H1 (cell line): ENCODE results near the gene FLNA. TPM values are rescaled to one million over a fixed set of nuclear protein-coding genes. Genes with fewer than 3 reads are reported as not detected.

Experiments used
- CHD2 ChIP-seq: IDR thresholded peaks from 2 replicates; pipeline ENCODE4 v1.6.1; 2012; ENCODE audit warnings: low read length, improper control_type of control experiment
- EP300 ChIP-seq, 2 experiments: IDR thresholded peaks; 1 replicate in 1 of 2; 2 replicates in 1 of 2; pipeline ENCODE4 v1.6.1; 2011 to 2012; ENCODE audit warnings: low read depth in 2 of 2, low read length in 2 of 2, mild to moderate bottlenecking in 2 of 2, borderline replicate concordance in 1 of 2, inconsistent platforms in 1 of 2, moderate library complexity in 1 of 2
- GABPA ChIP-seq: IDR thresholded peaks from 2 replicates; pipeline ENCODE4 v1.6.1; 2011; ENCODE audit warnings: mild to moderate bottlenecking, low read length, moderate library complexity, borderline replicate concordance; ENCODE audit not compliant: insufficient read depth
- JUND ChIP-seq: IDR thresholded peaks from 2 replicates; pipeline ENCODE4 v1.6.1; 2011; ENCODE audit warnings: mild to moderate bottlenecking, improper control_type of control experiment, low read length
- KDM4A ChIP-seq: IDR thresholded peaks from one replicate; pipeline ENCODE4 v1.7.1; 2012; ENCODE audit warnings: low read depth, mild to moderate bottlenecking, moderate library complexity, low read length, inconsistent platforms; ENCODE audit not compliant: severe bottlenecking
- NANOG ChIP-seq: IDR thresholded peaks from 2 replicates; pipeline ENCODE4 v1.6.1; 2011; ENCODE audit warnings: low read length, low read depth, mild to moderate bottlenecking, inconsistent platforms; ENCODE audit not compliant: insufficient read depth, poor library complexity, severe bottlenecking
- POLR2A ChIP-seq, 2 experiments: IDR thresholded peaks; 1 replicate in 1 of 2; 2 replicates in 1 of 2; pipeline ENCODE4 v1.6.1; 2011; ENCODE audit warnings: low read depth in 2 of 2, low read length in 2 of 2, mild to moderate bottlenecking in 2 of 2; ENCODE audit errors: control extremely low read depth in 1 of 2
- RAD21 ChIP-seq, 2 experiments: IDR thresholded peaks in 1 of 2; conservative IDR thresholded peaks in 1 of 2; 2 replicates each; pipeline ENCODE4 v1.6.1; 2011; ENCODE audit warnings: low read depth in 2 of 2, low read length in 2 of 2, improper control_type of control experiment in 1 of 2, inconsistent platforms in 1 of 2, mild to moderate bottlenecking in 1 of 2, moderate library complexity in 1 of 2
- RBBP5 ChIP-seq: IDR thresholded peaks from 2 replicates; pipeline ENCODE4 v1.7.1; 2012; ENCODE audit warnings: low read depth, mild to moderate bottlenecking, inconsistent platforms, low read length, moderate library complexity, borderline replicate concordance
- RNF2 ChIP-seq: fragments of 200-900, 300-1000 bp; sonication (generic); IDR thresholded peaks from 2 replicates; pipeline ENCODE4 v1.7.1; 2016; ENCODE audit warnings: borderline replicate concordance, low read depth, mild to moderate bottlenecking, antibody characterized with exemption, low read length; ENCODE audit not compliant: poor library complexity, severe bottlenecking; ENCODE audit errors: missing control alignments
- RXRA ChIP-seq: IDR thresholded peaks from 2 replicates; pipeline ENCODE4 v1.6.1; 2011; ENCODE audit warnings: low read depth, mild to moderate bottlenecking, low read length, moderate library complexity; ENCODE audit not compliant: insufficient read depth
- SIRT6 ChIP-seq: IDR thresholded peaks from one replicate; pipeline ENCODE4 v1.7.1; 2012; ENCODE audit warnings: low read length, inconsistent platforms
- TAF1 ChIP-seq: IDR thresholded peaks from 2 replicates; pipeline ENCODE4 v1.6.1; 2011; ENCODE audit warnings: mild to moderate bottlenecking, low read depth, low read length
- TBP ChIP-seq: IDR thresholded peaks from 2 replicates; pipeline ENCODE4 v1.6.1; 2011; ENCODE audit warnings: low read depth, low read length, improper control_type of control experiment
- TEAD4 ChIP-seq: IDR thresholded peaks from 2 replicates; pipeline ENCODE4 v1.6.1; 2012; ENCODE audit warnings: low read depth, low read length, inconsistent platforms, mixed read lengths
- polyA plus RNA-seq, 7 experiments: library from polyadenylated mRNA; depleted of rRNA in 3 of 7; stranded (reverse) in 5 of 7; unstranded in 2 of 7; fragments of >200 nt in 5 of 7; fragments of 200-250 nt in 2 of 7; gene quantifications; 1 replicate in 5 of 7; 2 replicates in 1 of 7; 4 replicates in 1 of 7; pipeline versions ENCODE4 v1.2.1 to v1.2.3, GENCODE V29; 2011 to 2013; ENCODE audit warnings: missing spikeins in 2 of 7, mixed read lengths in 2 of 7
- total RNA-seq: library from RNA; stranded (reverse); fragmentation: NEBNext Ultra II Directional; extraction: Animal tissue kit (Norgen Biotek cat#: 25700); gene quantifications from 2 replicates; pipeline ENCODE4 v1.2.1, GENCODE V29; 2021
- TF ChIP-seq, protein P1 (sequence below): IDR thresholded peaks from 2 replicates; pipeline ENCODE4 v1.6.1; 2012; ENCODE audit warnings: low read length, inconsistent platforms
- TF ChIP-seq, protein P2 (sequence below): IDR thresholded peaks from 2 replicates; pipeline ENCODE4 v1.6.1; 2011; ENCODE audit warnings: low read length, improper control_type of control experiment

FLNA gene
- total and polyA plus RNA-seq, 2 of the 8 experiments (the other 6 are each of a cell fraction or from before 2014, with no cell fraction given): 315 to 925 TPM

DNA sequence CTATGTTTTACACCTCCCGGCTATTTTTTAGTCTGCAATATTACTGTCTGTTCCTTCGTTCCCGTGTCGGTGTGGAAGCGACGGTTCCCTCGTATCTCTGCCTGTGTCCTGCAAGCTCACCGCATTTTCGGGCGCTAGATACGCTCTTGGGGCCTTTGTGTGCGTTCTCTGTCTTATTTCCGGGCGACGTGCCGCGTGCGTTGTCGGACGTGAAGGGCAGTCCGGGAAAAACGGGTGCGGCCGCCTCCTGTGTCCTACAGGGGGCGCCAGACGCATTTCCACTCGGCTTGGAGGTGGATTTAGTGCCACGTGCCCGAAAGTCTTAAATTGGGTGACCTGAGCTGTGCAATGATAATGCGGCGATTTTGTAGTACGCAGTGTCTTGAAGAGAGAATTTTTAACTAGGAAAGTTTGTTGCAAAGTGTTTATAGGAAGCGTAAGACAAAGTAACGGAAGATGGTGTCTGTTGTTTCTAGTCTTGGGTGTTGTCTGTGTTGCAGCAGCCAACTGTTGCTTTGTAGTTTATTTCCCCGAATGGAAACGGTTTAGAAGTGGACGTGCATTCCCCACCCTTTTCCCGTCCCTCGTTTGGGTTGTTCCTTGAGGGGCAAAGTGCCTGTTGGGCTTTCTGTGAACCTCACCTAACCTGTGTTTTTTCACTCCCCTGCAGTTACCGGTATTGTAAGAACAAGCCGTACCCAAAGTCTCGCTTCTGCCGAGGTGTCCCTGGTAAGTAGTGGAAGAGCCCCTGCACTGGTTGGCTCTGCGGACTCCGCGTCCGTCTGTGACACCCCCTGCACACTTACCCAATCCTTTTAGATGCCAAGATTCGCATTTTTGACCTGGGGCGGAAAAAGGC, 24.5 kb upstream of the FLNA start (continued):
- TF ChIP-seq KDM4A: no peak
- no peak for TF ChIP-seq TAF1
- TF ChIP-seq TEAD4: no peak
- TF ChIP-seq JUND: no peak
- no peak for TF ChIP-seq TBP
- no peak for TF ChIP-seq RBBP5
- no peak for TF ChIP-seq GABPA
- TF ChIP-seq CHD2: no peak
- no peak for TF ChIP-seq NANOG
- no peak for TF ChIP-seq RXRA
- no peak for TF ChIP-seq RNF2
- TF ChIP-seq POLR2A (IDR thresholded peaks at IDR 0.05; ENCODE audit: control extremely low read depth in 1 of 2, low read depth in 2 of 2, low read length in 2 of 2): no peak; a peak in 1 of 3 replicates
- no peak for TF ChIP-seq SIRT6
- no peak for TF ChIP-seq EP300 (IDR thresholded peaks at IDR 0.05; ENCODE audit: borderline replicate concordance in 1 of 2, low read depth in 2 of 2, low read length in 2 of 2)
- TF ChIP-seq, protein P1, sequence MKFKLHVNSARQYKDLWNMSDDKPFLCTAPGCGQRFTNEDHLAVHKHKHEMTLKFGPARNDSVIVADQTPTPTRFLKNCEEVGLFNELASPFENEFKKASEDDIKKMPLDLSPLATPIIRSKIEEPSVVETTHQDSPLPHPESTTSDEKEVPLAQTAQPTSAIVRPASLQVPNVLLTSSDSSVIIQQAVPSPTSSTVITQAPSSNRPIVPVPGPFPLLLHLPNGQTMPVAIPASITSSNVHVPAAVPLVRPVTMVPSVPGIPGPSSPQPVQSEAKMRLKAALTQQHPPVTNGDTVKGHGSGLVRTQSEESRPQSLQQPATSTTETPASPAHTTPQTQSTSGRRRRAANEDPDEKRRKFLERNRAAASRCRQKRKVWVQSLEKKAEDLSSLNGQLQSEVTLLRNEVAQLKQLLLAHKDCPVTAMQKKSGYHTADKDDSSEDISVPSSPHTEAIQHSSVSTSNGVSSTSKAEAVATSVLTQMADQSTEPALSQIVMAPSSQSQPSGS: 0 out of 2 replicates have a peak, but pooled peaks have one; percentile 3
- TF ChIP-seq, protein P2, sequence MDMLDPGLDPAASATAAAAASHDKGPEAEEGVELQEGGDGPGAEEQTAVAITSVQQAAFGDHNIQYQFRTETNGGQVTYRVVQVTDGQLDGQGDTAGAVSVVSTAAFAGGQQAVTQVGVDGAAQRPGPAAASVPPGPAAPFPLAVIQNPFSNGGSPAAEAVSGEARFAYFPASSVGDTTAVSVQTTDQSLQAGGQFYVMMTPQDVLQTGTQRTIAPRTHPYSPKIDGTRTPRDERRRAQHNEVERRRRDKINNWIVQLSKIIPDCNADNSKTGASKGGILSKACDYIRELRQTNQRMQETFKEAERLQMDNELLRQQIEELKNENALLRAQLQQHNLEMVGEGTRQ: no peak
- peak; percentile 5 to 30; a peak in 2 of 4 replicates for TF ChIP-seq RAD21 (IDR thresholded peaks at IDR 0.05 in 1 of 2, conservative IDR thresholded peaks at IDR 0.05 in 1 of 2; ENCODE audit: low read depth in 2 of 2, low read length in 2 of 2)
